GM12874 (cell line): ENCODE data around the gene DENND1C.

Experiments used
- TF ChIP-seq, protein P1 (sequence below): IDR thresholded peaks from 2 replicates; pipeline ENCODE4 v1.5.1; 2011; ENCODE audit warnings: low read depth, mild to moderate bottlenecking, control low read depth, low read length, moderate library complexity; ENCODE audit not compliant: insufficient read depth

The DENND1C gene, protein sequence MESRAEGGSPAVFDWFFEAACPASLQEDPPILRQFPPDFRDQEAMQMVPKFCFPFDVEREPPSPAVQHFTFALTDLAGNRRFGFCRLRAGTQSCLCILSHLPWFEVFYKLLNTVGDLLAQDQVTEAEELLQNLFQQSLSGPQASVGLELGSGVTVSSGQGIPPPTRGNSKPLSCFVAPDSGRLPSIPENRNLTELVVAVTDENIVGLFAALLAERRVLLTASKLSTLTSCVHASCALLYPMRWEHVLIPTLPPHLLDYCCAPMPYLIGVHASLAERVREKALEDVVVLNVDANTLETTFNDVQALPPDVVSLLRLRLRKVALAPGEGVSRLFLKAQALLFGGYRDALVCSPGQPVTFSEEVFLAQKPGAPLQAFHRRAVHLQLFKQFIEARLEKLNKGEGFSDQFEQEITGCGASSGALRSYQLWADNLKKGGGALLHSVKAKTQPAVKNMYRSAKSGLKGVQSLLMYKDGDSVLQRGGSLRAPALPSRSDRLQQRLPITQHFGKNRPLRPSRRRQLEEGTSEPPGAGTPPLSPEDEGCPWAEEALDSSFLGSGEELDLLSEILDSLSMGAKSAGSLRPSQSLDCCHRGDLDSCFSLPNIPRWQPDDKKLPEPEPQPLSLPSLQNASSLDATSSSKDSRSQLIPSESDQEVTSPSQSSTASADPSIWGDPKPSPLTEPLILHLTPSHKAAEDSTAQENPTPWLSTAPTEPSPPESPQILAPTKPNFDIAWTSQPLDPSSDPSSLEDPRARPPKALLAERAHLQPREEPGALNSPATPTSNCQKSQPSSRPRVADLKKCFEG

DNA sequence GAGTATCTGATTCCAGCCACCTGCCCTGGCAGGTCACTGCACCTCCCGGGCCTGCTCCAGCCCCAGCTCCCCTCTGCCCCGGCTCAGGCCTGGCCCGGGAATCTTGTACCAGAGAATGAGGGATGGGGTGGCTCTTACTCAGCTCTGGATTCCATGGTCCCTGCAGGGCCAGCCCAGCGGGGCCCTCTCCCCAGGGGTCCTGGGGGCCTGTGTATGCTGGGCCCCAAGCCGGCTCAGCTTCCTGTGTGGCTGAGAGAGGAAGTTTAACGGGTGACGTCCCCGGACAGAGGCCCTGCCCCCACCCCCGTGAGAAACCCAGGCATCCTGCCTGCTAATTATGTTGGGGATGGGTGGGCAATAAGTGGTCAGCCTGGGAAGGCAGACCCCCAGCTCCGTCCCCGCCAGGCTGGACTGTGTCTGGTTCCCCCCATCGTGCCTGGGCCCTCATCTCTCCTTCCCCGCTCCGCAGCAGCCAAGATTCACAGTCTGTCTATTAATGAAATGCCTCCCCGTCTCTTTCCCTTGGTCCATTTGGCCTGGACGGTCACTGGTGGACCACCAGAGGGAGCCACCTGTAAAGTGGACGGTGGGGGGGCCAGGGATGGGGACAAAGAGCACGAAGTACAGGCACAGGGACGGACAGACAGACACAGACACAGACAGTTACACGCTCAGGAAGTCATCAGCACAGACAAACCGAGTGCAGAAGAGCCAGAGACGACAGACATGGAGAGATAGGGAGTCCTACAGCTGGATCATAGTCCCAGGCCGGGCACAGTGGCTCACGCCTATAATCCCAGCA lies at the start of gene DENND1C:
Gene DENND1C, minus strand, starts transcription at position 247 of the 802 bp plus-strand sequence. Its CDS starts 92 bp downstream, at position 155.
- TF ChIP-seq, protein P1, sequence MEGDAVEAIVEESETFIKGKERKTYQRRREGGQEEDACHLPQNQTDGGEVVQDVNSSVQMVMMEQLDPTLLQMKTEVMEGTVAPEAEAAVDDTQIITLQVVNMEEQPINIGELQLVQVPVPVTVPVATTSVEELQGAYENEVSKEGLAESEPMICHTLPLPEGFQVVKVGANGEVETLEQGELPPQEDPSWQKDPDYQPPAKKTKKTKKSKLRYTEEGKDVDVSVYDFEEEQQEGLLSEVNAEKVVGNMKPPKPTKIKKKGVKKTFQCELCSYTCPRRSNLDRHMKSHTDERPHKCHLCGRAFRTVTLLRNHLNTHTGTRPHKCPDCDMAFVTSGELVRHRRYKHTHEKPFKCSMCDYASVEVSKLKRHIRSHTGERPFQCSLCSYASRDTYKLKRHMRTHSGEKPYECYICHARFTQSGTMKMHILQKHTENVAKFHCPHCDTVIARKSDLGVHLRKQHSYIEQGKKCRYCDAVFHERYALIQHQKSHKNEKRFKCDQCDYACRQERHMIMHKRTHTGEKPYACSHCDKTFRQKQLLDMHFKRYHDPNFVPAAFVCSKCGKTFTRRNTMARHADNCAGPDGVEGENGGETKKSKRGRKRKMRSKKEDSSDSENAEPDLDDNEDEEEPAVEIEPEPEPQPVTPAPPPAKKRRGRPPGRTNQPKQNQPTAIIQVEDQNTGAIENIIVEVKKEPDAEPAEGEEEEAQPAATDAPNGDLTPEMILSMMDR, result peak; percentile 62

DNA sequence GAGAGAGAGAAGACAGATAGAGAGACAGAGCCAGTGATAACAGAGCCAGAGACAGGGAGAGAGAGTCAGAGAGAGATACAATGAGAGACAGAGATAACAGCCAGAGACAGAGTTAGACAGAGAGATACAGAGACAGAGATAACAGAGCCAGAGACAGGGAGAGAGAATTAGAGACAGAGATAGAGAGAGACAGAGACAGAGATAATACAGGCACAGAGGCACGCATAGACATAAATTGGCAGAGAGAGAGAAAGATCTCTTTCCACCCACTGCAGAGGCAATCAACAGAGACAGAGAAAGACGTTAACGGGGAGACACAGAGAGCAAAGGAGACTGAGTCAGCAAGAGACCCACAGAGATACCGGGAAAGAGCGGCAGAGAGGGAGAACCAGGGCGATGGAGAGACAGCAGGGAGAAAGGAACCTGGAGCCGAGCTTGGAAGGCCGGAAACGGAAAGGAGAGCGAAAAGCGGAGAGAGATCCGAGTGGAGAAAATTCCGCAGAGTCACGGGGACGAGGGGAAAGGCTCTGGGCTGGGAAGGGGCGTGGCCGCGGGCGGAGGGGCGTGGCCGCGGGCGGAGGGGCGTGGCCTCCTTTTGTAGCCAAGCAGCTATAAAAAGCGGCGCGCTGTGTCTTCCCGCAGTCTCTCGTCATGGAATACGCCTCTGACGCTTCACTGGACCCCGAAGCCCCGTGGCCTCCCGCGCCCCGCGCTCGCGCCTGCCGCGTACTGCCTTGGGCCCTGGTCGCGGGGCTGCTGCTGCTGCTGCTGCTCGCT lies 49.0 kb upstream of the DENND1C start, which contains the start of gene TNFSF9:
Gene TNFSF9, plus strand, starts transcription at position 641 of the 777 bp plus-strand sequence. Its CDS starts 11 bp downstream, at position 652.
- TF ChIP-seq, protein P1, result no peak

DNA sequence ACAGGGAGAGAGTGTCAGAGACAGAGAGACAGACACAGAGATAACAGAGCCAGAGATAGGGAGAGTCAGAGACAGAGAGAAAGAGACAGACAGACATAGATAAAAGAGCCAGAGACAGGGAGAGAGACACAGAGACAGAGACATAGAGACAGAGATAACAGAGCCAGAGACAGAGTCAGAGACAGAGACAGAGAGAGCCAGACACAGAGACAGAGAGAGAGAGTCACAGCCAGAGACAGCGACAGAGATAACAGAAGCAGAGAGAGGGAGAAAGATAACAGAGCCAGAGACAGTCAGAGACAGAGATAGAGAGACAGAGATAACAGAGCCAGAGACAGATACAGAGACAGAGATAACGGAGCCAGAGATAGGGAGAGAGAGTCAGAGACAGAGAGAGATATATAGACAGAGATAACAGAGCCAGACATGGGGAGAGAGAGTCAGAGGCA lies 48.4 kb upstream of the DENND1C start:
- TF ChIP-seq, protein P1, result no peak

DNA sequence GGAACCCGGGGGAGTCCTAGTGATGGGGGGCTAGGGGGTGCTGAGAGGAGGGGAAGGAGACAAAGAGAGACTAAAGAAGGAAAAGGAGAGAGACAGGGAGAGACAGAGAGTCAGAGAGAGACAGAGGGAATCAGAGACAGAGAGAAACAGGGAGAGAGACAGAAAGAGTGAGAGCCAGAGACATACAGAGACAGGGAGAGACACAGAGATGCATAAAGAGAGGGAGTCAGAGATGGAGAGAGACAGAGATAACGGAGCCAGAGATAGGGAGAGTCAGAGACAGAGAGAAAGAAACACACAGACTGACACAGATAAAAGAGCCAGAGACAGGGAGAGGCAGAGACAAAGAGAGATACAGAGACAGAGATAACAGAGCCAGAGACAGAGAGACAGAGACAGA lies 47.8 kb upstream of the DENND1C start:
- TF ChIP-seq, protein P1, result no peak

DNA sequence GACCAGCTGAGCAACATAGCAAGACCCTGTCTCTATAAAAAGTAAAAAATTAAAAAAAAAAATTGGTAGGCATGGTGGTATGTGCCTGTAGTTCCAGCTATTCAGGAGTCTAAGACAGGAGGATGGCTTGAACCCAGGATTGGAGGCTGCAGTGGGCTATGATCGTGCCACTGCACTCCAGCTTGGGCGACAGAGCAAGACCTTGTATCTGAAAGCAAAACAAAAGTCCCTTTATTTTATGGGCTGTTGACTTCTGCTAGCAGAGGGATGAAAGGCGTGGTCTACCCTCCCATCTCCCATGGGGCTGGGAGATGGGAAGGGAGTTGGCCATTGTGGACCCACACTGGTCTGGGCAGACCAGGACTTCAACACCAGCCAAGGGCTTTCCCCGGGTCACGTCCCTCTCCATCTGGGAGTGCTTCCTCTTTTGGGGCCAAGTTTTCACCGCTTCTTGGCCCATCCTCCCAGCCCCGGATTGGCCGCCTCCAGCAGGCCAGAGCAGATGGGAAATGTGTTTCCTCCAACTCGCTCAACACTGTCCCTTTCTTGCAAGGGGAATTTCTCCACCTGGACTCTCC lies 47.0 kb upstream of the DENND1C start:
- TF ChIP-seq, protein P1, result no peak

DNA sequence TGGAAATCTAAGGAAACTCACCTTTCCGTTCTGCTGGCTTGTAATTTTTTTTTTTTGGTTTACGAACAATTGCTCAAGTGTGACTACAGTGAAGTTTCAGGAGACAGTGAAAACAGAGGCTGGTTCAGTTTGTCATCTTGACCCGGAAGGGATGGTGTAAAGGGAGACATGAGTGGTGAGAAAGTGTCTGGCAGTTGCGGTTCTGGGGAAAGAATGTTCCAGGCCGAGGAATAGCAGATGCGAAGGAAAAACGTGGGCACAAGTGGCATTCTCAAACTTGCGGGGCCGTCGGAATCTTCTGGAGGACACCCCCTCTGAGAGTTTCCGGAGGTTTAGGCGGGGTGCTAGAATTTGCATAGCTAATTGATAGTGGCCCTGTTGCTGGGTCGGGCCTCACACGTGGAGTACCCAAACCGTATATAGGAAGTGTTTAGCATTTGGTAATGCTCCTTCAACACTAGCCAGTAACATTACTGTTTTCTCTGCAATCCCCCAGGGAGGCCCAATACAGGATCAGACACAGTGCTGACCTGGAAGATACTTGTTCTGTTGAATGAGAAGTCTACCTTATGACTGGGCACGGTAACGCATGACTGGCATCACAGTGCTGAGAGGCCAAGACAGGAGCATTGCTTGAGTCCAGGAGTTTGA lies 46.4 kb upstream of the DENND1C start:
- TF ChIP-seq, protein P1, result no peak
